WI38 (cell line): Measurements from ENCODE around the gene SERPINA5.
"Not testable (repeated sequence)": the region's sequence is repeated elsewhere in the genome, so short reads cannot be mapped to it uniquely, and the experiment has no call there.

Experiments used
- H3K4me3 ChIP-seq: 2 replicates; pipeline ENCODE4 v1.5.1; 2011; ENCODE audit warnings: low read depth, mild to moderate bottlenecking, control low read depth, low read length
- TF ChIP-seq, protein P1 (sequence below): IDR thresholded peaks from 2 replicates; pipeline ENCODE4 v1.5.1; 2012; ENCODE audit warnings: low read depth, mild to moderate bottlenecking, control low read depth, low read length

SERPINA5 gene

DNA sequence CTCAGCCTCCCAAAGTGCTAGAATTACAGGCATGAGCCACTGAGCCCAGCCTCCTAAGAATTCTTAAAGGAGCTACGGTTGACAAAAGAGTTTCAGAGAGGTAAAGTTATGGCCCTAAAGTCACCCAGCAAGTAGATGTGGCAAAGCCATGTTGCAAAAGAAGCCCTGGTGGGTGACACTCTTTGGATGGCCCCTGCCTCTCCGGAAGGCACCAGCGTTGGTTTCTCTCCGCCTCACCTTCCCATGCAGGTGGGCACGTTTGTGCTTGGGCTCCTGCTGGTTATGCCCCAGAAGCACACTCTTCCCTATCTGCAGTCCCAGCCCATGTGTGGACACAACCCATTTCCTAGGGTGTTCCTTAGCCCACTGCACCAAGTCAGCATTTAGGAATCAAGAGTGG lies 21.5 kb downstream of the SERPINA5 start:
- TF ChIP-seq, protein P1, sequence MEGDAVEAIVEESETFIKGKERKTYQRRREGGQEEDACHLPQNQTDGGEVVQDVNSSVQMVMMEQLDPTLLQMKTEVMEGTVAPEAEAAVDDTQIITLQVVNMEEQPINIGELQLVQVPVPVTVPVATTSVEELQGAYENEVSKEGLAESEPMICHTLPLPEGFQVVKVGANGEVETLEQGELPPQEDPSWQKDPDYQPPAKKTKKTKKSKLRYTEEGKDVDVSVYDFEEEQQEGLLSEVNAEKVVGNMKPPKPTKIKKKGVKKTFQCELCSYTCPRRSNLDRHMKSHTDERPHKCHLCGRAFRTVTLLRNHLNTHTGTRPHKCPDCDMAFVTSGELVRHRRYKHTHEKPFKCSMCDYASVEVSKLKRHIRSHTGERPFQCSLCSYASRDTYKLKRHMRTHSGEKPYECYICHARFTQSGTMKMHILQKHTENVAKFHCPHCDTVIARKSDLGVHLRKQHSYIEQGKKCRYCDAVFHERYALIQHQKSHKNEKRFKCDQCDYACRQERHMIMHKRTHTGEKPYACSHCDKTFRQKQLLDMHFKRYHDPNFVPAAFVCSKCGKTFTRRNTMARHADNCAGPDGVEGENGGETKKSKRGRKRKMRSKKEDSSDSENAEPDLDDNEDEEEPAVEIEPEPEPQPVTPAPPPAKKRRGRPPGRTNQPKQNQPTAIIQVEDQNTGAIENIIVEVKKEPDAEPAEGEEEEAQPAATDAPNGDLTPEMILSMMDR = no peak
- H3K4me3 ChIP-seq = no peak overlapping the region

DNA sequence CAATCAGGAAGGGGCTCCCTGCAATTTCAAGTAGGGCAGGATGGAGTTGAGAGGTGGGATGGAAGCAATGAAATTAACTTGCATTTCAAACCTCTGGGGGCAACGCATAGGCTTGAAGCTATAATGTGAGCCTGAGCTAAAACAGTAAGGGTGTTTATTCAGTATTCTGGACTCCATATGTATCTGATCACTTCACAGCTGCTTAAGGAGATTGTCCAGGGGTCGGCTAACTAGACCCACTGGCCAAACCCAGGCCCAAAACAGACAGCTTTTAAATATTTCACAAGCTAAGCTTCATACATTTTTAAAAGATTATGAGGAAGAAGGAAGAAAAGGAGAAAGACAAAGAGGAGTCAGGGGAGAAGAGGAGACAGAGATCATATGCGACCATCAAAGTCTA lies 24.1 kb downstream of the SERPINA5 start:
- no peak overlapping the region for H3K4me3 ChIP-seq
- TF ChIP-seq, protein P1 = no peak

DNA sequence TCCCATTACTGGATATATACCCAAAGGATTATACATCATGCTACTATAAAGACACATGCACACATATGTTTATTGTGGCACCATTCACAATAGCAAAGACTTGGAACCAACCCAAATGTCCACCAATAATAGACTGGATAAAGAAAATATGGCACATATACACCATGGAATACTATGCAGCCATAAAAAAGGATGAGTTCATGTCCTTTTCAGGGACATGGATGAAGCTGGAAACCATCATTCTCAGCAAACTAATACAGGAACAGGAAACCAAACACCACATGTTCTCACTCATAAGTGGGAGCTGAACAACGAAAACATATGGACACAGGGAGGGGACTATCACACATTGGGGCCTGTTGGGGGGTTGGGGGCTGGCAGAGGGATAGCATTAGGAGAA lies 27.7 kb downstream of the SERPINA5 start:
- H3K4me3 ChIP-seq = not testable (repeated sequence)

DNA sequence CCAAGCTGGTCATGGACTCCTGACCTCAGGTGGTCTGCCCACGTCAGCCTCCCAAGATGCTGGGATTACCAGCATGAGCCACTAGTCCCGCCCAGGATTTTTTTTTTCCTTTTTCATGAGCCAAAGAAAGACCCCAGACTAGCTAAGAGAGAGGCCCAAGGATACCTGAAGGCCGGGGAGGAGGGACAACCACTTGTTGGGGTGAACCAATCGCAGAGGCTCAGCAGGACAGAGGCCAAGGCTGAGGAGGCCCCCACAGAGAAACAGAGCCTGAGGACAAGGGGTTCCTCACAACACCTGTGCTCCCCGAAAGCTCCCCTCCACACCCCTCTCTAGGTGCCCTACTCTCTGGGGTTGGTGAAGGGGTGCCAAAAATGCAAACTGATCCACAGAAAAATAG lies 30.0 kb downstream of the SERPINA5 start:
- TF ChIP-seq, protein P1 = no peak
- no peak overlapping the region for H3K4me3 ChIP-seq

DNA sequence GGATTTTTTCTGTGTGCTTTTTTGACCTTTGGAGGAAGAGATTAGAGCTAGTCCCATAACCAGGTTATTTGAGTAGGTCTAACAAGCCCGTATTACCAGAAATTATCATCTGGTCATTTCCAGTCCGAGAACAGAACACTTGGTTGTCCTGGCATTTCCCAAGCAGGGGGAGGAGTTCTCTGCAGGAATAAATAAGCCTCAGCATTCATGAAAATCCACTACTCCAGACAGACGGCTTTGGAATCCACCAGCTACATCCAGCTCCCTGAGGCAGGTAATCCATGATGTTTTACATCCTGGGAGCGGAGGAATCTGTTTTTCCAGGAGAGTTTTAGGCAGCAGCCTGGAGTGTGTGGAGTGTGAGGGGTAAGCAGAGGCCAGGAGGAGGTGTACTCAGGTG lies 30.9 kb downstream of the SERPINA5 start, which contains the start of gene SERPINA3:
Gene SERPINA3, plus strand, starts transcription at position 218 of the 400 bp plus-strand sequence. CDS start 2,051 bp downstream, outside the sequence.
- H3K4me3 ChIP-seq = no peak within 1 kb of the TSS
- TF ChIP-seq, protein P1 = no peak

DNA sequence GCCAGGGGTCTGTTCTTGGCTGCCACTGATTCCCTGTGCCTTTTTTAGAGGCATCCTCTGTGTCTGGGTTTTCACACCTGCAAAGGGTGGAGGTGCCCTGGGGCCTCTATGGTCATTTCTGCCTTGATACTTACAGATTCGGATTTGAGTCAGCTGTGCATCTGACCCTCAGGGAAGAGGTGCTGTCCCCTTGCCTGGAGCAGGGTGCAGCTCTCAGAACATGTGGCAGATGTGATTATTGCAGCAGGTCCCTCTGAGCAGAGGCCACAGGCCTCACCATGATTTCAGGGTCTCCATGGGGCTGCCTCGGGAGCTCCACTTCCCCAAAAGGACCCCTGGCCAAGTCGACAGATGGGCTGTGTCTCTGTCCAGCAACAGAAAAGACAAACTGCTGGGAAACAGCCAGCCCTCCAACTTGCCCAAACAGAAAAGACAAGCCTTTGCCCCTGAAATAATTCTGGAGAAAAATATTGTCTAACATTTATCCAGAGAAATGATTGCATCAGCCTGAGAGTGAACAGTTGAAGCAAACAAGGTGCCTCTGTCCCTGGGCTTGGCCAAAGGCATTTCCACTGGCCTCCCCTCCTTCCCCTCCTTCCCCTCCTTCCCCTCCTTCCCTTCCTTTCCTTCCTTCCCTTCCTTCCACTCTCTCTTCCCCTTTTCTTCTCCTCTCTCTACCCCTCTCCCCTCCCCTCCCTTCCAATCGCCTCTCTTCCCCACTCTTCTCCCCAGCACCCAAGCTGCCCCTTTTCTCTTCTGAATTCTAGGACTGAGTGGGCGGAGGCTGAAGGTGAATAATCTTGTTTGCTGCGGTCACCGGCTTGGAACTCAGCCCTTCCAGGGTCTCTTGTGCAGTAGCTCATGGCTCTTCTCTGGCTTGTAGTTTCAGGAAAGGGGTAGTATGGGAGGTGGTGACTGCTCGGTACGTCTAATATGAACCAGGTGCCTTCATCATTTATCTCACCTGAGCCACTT lies 31.6 kb downstream of the SERPINA5 start:
- TF ChIP-seq, protein P1 = no peak
- H3K4me3 ChIP-seq = no peak overlapping the region

DNA sequence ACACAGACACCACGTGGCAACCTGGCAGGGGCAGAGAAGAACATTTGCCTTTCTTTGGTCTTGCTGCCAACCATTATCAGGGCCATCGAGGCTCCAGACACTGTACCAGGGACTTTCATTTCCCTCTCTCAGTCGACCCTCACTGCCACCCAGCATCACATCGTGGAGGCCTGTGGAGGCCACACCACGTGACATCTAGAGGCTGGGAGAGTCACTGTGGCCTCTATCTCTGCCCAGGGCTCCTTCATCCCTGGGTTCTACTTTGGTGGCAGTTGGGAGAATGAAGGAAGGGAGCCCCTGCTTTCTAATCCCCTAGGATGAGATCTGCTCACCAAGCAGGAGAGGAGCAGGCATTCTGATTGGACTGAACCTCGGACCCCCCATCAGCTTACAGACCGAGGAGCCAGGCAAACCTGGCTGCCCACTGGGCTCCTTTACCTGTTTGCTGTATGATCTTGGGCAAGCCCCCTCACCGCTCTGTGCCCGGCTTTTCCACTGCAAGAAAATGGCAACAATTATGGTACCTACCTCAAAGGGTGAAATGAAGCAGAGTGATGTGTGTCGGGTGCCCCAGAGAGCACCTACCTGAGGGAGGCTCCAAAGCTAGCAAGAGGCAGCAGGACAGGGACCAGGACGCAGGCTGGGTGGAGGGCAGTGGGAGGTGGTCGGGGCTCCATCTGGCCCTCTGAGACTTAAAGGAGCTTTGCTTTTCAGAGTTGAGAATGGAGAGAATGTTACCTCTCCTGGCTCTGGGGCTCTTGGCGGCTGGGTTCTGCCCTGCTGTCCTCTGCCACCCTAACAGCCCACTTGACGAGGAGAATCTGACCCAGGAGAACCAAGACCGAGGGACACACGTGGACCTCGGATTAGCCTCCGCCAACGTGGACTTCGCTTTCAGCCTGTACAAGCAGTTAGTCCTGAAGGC lies 32.8 kb downstream of the SERPINA5 start:
- no peak overlapping the region for H3K4me3 ChIP-seq
- TF ChIP-seq, protein P1 = no peak
